ENCODE data around the gene FHIP1B.

The FHIP1B gene

DNA sequence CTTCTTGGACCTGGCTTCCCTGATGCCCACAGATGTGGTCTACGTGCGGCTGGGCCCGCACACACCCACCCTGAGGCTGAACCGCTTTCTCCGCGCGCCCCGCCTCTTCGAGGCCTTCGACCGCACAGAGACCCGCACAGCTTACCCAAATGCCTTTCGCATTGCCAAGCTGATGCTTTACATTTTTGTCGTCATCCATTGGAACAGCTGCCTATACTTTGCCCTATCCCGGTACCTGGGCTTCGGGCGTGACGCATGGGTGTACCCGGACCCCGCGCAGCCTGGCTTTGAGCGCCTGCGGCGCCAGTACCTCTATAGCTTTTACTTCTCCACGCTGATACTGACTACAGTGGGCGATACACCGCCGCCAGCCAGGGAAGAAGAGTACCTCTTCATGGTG lies 5.7 kb upstream of the FHIP1B start:
- DNase-seq (ENCODE audit: low spot score) = no peak

DNA sequence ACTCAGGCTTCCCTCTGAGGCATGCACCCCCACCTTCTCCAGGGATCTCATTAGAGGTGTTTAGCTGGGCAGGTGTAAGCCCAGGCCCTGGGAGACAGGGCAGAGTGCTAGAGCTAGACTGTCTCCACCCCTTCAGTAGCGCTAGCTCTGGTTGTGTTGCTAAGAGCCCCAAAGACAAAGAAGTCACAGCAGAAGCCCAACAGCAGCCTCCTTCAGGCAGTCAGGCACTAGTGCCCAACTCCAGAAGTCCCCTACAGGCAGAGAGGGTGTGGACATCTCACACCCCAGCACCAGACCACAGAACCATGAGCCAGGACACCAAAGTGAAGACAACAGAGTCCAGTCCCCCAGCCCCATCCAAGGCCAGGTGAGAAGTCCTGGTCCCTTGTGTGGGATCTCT lies 4.5 kb upstream of the FHIP1B start, which contains the start of gene CNGA4:
CNGA4 (plus strand) TSS at position 188 of the 400 bp plus-strand sequence; CDS start at position 306, 118 bp downstream.
- DNase-seq (ENCODE audit: low spot score) = no peak

DNA sequence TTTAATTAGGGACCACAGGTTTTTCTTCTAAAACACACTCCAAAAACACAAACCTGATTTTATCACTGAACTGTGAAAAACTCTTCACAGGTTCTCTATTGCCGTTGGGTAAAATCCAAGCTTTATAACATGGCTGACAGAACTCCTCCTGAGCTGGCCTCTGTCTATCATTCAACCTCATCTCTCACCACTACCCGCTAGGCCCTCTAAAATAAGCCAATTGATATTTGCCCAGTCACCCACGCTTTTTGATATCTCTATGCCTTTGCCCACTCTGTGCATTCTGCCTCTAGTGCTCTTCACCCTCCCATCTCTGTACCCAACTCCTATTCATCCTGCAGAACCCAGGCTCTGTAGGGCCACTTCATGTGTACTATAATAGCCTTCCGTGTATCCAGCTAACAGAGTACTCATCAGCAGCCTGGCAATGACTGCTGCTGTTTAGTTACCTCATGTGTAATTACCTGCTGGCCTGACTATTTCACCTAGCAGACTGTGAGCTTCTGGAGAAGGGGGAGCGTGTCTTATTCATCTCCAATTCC lies 3.4 kb upstream of the FHIP1B start:
- DNase-seq (ENCODE audit: low spot score) = no peak

- DNase-seq (ENCODE audit: low spot score) = no peak
Measured at GRCh38 chr11:6237266-6237665, 2.8 kb upstream of the FHIP1B start.

- DNase-seq (ENCODE audit: low spot score) = no peak
Measured at GRCh38 chr11:6233984-6234386, 451 bp downstream of the FHIP1B start.

DNA sequence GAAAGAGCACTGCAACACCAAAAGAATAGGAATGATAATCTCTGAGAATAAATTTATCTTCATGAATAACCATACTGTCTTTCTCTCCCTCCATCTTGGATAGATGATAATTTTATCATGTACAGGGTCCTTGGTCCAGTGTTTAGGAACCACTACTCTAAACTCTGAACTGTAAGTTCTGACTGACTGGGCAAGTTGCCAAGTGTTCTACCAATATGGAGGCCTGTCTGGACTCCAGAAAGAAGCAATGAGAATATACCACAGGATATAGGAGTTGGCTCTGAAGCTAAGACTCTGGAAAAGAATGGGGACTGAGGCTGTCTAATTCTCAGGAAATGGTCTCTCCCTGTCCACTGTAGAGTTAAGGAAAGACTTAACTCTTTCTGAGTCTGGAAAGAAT lies 1.5 kb downstream of the FHIP1B start:
- no peak for DNase-seq (ENCODE audit: low spot score)

- no peak for DNase-seq (ENCODE audit: low spot score)
Measured at GRCh38 chr11:6229911-6230310, 4.5 kb downstream of the FHIP1B start.

- no peak for DNase-seq (ENCODE audit: low spot score)
Measured at GRCh38 chr11:6228520-6228919, 5.9 kb downstream of the FHIP1B start.

GRCh38 chr11:6225896-6226295 lies 8.5 kb downstream of the FHIP1B start:
- DNase-seq (ENCODE audit: low spot score) = no peak

DNA sequence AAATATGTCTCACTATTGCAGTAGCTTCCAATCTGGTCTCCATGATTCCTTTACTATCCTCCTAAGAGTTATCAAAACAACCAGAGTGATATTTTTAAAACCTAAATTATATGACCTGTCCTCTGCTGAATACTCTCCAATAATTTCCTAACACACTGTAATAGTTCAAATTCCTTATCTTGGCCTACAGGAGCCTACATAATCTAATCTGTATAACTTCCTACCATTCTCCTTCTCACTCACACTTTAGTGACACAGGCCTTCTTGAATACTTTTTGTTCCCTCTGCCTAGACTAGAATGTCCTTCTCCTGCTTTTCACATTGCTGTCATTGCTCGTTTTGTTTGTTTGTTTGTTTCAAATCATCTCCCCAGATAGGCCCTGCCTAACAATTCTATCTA lies 9.4 kb downstream of the FHIP1B start:
- no peak for DNase-seq (ENCODE audit: low spot score)

DNA sequence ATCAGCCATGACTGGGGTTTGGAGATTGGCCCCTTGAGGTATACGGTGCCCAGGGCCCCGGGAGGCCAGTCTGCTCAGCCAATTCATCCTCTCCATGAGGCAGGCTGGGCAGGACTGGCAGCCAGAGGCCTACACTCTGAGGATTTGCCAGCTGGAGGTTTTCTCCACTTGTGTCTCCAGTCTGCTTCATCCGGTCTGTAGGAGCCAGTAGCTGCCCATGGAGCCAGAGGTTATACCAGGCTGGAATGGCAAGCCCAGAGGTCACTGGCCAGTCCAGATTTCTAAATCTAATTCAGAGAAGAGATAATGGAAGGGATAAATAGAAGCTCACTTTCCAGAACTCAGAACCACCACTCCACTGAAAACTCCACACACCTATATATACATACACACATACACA lies 10.0 kb downstream of the FHIP1B start:
- DNase-seq (ENCODE audit: low spot score) = no peak

GRCh38 chr11:6223854-6224253 lies 10.6 kb downstream of the FHIP1B start:
- no peak for DNase-seq (ENCODE audit: low spot score)

DNA sequence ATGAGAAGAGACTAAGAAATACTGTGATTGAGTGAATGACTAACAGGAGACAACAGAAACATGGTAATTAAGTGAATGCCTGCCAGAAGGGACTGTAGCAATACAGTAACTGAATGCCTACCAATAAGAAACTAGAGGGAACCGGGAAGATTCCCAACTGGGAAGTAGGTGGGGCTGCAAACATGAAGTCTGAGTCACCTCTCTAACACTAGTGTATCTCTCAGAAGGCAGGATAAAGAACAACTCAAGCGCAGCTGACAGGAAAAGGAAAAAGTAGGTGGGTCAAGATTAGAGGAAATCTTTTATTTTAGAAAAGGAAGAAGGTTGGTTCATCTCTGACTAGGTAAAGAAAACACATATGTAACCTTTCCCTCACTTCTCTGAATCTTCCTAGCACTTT lies 15.1 kb downstream of the FHIP1B start:
- no peak for DNase-seq (ENCODE audit: low spot score)

DNA sequence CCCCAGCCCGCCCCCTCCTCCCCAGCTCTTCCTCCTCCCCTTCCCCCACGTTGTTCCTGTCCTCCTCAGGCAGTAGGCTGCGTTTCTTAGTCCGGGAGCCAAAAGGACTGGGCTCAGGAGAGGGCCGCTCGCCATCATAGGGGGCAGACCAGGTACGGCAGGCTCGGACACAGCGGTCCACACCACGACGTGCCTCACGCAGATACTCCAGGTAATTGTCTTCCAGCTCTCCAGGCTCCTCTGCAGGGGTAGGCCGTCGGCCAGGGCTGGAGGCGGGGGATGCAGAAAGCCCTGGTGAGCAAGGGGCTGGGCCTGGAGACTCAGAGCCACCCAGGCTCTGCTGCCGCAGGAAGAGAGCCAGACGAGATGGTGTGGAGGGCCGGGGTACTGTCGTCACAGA lies 16.7 kb downstream of the FHIP1B start:
- no peak for DNase-seq (ENCODE audit: low spot score)

DNA sequence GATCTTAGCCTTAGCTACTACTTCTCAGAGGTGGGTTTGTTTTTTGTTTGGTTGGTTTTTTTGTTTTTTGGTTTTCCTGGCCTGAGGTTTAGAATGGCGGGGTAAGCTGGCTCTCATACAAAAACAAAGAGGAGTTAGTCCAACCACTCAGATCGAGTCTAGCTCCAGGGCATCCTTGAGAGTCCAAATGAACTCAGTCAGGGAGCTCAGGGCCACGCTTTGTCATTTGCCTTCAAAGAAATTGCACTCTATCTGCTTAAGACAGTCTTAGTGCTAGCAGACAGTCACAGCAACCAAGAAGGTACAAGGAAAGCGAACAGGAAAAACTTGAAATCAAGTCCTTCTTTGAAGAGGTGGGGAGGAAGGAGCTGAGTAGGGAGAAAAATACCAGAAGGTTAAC lies 17.9 kb downstream of the FHIP1B start:
- DNase-seq (ENCODE audit: low spot score) = no peak

GRCh38 chr11:6214530-6214929 lies 19.9 kb downstream of the FHIP1B start:
- DNase-seq (ENCODE audit: low spot score) = no peak

GRCh38 chr11:6210274-6210955 lies 24.0 kb downstream of the FHIP1B start:
- DNase-seq (ENCODE audit: low spot score) = no peak

GRCh38 chr11:6209801-6210200 lies 24.6 kb downstream of the FHIP1B start:
- no peak for DNase-seq (ENCODE audit: low spot score)

GRCh38 chr11:6206456-6207180 lies 27.8 kb downstream of the FHIP1B start:
- no peak for DNase-seq (ENCODE audit: low spot score)

GRCh38 chr11:6205366-6205765 lies 29.1 kb downstream of the FHIP1B start, which contains the start of gene C11orf42:
TSS of gene C11orf42 (plus strand) at chr11:6205557. CDS start at chr11:6205616, 59 bp downstream.
- DNase-seq (ENCODE audit: low spot score) = no peak

GRCh38 chr11:6204706-6205105 lies 29.7 kb downstream of the FHIP1B start:
- DNase-seq (ENCODE audit: low spot score) = no peak

GRCh38 chr11:6203327-6203726 lies 31.1 kb downstream of the FHIP1B start:
- no peak for DNase-seq (ENCODE audit: low spot score)

GRCh38 chr11:6202041-6202440 lies 32.4 kb downstream of the FHIP1B start:
- no peak for DNase-seq (ENCODE audit: low spot score)

Data from NAMALWA (cell line).